WTC11 (cell line): Measurements from ENCODE around the gene SHISA9. TPM values are rescaled to one million over a fixed set of nuclear protein-coding genes. Genes with fewer than 3 reads are reported as not detected.

Source experiments
- ATAC-seq: fragments of 200-7000 bp; cut with Tn5 transposase; 2 replicates; pipeline ENCODE4 v1.10.0; 2021; ENCODE audit warnings: mild to moderate bottlenecking, moderate library complexity
- CTCF ChIA-PET: fragments of 300-600 bp; sonication (Branson Sonifier 250); formaldehyde crosslinking; loops from one replicate; lab custom pipeline; 2021; ENCODE audit warnings: antibody characterized with exemption; lab: Charles Lee
- POLR2A ChIA-PET: fragments of 350-600 bp; sonication (Branson Sonifier 250); formaldehyde crosslinking; loops from one replicate; lab custom pipeline; 2021; ENCODE audit warnings: antibody characterized with exemption; lab: Charles Lee
- DNase-seq: peaks from one replicate; pipeline ENCODE4 v3.0.0; 2021; ENCODE audit warnings: low spot score
- H3K27ac Mint-ChIP-seq: 2 replicates; pipeline ENCODE4 v1.8.0; 2021; ENCODE audit warnings: mixed read lengths
- H3K27me3 Mint-ChIP-seq: 2 replicates; pipeline ENCODE4 v1.8.0; 2021; ENCODE audit warnings: low read depth, mild to moderate bottlenecking, moderate library complexity, mixed read lengths
- H3K36me3 Mint-ChIP-seq: 2 replicates; pipeline ENCODE4 v1.8.0; 2021; ENCODE audit warnings: mixed read lengths
- H3K4me1 Mint-ChIP-seq: 2 replicates; pipeline ENCODE4 v1.8.0; 2022; ENCODE audit warnings: mixed read lengths
- H3K4me3 Mint-ChIP-seq: 2 replicates; pipeline ENCODE4 v1.8.0; 2021; ENCODE audit warnings: mild to moderate bottlenecking, moderate library complexity, mixed read lengths
- H3K9me3 Mint-ChIP-seq: 2 replicates; pipeline ENCODE4 v1.8.0; 2021; ENCODE audit warnings: mixed read lengths
- ATF2 ChIP-seq: sonication (generic); formaldehyde crosslinking; IDR thresholded peaks from 2 replicates; pipeline ENCODE4 v1.8.1; 2022; ENCODE audit warnings: low read depth, missing genetic modification reagents, borderline replicate concordance
- CBFB ChIP-seq: sonication (generic); formaldehyde crosslinking; IDR thresholded peaks from 2 replicates; pipeline ENCODE4 v1.8.1; 2022; ENCODE audit warnings: mild to moderate bottlenecking, low read depth, missing genetic modification reagents
- CDX4 ChIP-seq: fragments of 250-450 bp; sonication (Bioruptor Pico); IDR thresholded peaks from 2 replicates; pipeline ENCODE4 v1.9.0; 2021; ENCODE audit warnings: moderate library complexity, mild to moderate bottlenecking, inconsistent platforms, borderline replicate concordance
- E2F4 ChIP-seq: sonication (generic); formaldehyde crosslinking; IDR thresholded peaks from 2 replicates; pipeline ENCODE4 v1.8.1; 2022; ENCODE audit warnings: low read depth, mild to moderate bottlenecking, moderate library complexity, missing genetic modification reagents, borderline replicate concordance
- E2F5 ChIP-seq: sonication (generic); formaldehyde crosslinking; IDR thresholded peaks from 2 replicates; pipeline ENCODE4 v1.8.1; 2022; ENCODE audit warnings: mild to moderate bottlenecking, moderate library complexity, missing genetic modification reagents
- GRHL2 ChIP-seq: fragments of 250-450 bp; sonication (Bioruptor Pico); IDR thresholded peaks from 2 replicates; pipeline ENCODE4 v1.8.0; 2022; ENCODE audit warnings: mild to moderate bottlenecking, moderate library complexity; ENCODE audit not compliant: insufficient replicate concordance, severe bottlenecking
- GTF2I ChIP-seq: fragments of 250-450 bp; sonication (Bioruptor Pico); conservative IDR thresholded peaks from 2 replicates; pipeline ENCODE4 v1.4.0; 2021; ENCODE audit warnings: mild to moderate bottlenecking
- KAT7 ChIP-seq: sonication (generic); formaldehyde crosslinking; IDR thresholded peaks from 2 replicates; pipeline ENCODE4 v1.8.1; 2023; ENCODE audit warnings: missing genetic modification reagents, mild to moderate bottlenecking, borderline replicate concordance
- MYBL2 ChIP-seq: sonication (generic); formaldehyde crosslinking; IDR thresholded peaks from 2 replicates; pipeline ENCODE4 v1.8.1; 2023; ENCODE audit warnings: mild to moderate bottlenecking, moderate library complexity, missing genetic modification reagents
- NR2C2 ChIP-seq: sonication (generic); formaldehyde crosslinking; IDR thresholded peaks from 2 replicates; pipeline ENCODE4 v1.8.0; 2022; ENCODE audit warnings: mild to moderate bottlenecking, missing genetic modification reagents
- PRDM15 ChIP-seq: sonication (generic); formaldehyde crosslinking; IDR thresholded peaks from 2 replicates; pipeline ENCODE4 v1.8.0; 2022; ENCODE audit warnings: missing genetic modification reagents
- ZBTB43 ChIP-seq: sonication (generic); formaldehyde crosslinking; IDR thresholded peaks from 2 replicates; pipeline ENCODE4 v1.8.1; 2023; ENCODE audit warnings: mild to moderate bottlenecking, missing genetic modification reagents
- ZNF138 ChIP-seq: sonication (generic); formaldehyde crosslinking; conservative IDR thresholded peaks from 2 replicates; pipeline ENCODE4 v1.8.1; 2022; ENCODE audit warnings: mild to moderate bottlenecking, moderate library complexity, missing genetic modification reagents
- ZNF219 ChIP-seq: sonication (generic); formaldehyde crosslinking; IDR thresholded peaks from 2 replicates; pipeline ENCODE4 v1.8.0; 2023; ENCODE audit warnings: missing genetic modification reagents, mild to moderate bottlenecking, borderline replicate concordance
- ZNF232 ChIP-seq: sonication (generic); formaldehyde crosslinking; IDR thresholded peaks from 2 replicates; pipeline ENCODE4 v1.8.0; 2022; ENCODE audit warnings: mild to moderate bottlenecking, missing genetic modification reagents
- ZNF263 ChIP-seq: sonication (generic); formaldehyde crosslinking; IDR thresholded peaks from 2 replicates; pipeline ENCODE4 v1.8.1; 2022; ENCODE audit warnings: low read depth, mild to moderate bottlenecking, moderate library complexity, missing genetic modification reagents
- ZNF281 ChIP-seq: sonication (generic); formaldehyde crosslinking; IDR thresholded peaks from 2 replicates; pipeline ENCODE4 v1.8.0; 2023; ENCODE audit warnings: mild to moderate bottlenecking, missing genetic modification reagents
- ZNF512 ChIP-seq: sonication (generic); formaldehyde crosslinking; IDR thresholded peaks from 2 replicates; pipeline ENCODE4 v1.8.1; 2022; ENCODE audit warnings: missing genetic modification reagents, borderline replicate concordance
- total RNA-seq: library from RNA; stranded (reverse); gene quantifications from 3 replicates; pipeline ENCODE4 v1.2.3, GENCODE V29; 2021

The SHISA9 gene
- total RNA-seq, 1 experiment from 2014 or later: 37.5 TPM

- no peak for TF ChIP-seq PRDM15 (CRISPR knock-in tag)
- TF ChIP-seq MYBL2: no peak
- TF ChIP-seq CBFB (CRISPR knock-in tag): no peak
- no peak for TF ChIP-seq E2F5 (CRISPR knock-in tag)
- no peak for TF ChIP-seq ZNF219 (CRISPR knock-in tag)
- TF ChIP-seq KAT7 (CRISPR knock-in tag): no peak
- TF ChIP-seq E2F4: no peak
- TF ChIP-seq ATF2 (CRISPR knock-in tag): no peak
Measured at GRCh38 chr16:13084331-13084730, 182.9 kb downstream of the SHISA9 start (continued).

GRCh38 chr16:13093661-13094060 lies 192.3 kb downstream of the SHISA9 start:
- Mint-ChIP-seq H3K9me3 (peaks cover 31% of the 10 kb centered on the region), H3K27me3 (no peaks in the 10 kb centered on the region), H3K36me3 (peaks cover 27% of the 10 kb centered on the region), H3K4me1 (peaks cover 34% of the 10 kb centered on the region), H3K4me3 (no peak overlapping the region), H3K27ac (peak overlapping the region; percentile 60; the same call in 1 of the 2 replicates)
- POLR2A ChIA-PET: no interaction called here
- TF ChIP-seq GRHL2 (CRISPR knock-in tag) (no peak), ATF2 (CRISPR knock-in tag) (no peak), ZNF512 (no peak), ZNF232 (no peak), NR2C2 (no peak), CDX4 (CRISPR knock-in tag) (no peak), ZNF138 (CRISPR knock-in tag) (no peak), GTF2I (CRISPR knock-in tag) (no peak), ZBTB43 (CRISPR knock-in tag) (no peak), E2F4 (no peak), ZNF263 (CRISPR knock-in tag) (no peak), ZNF281 (CRISPR knock-in tag) (no peak)
- peak; percentile 86 for ATAC-seq
- CTCF ChIA-PET: no interaction called here
- no peak for DNase-seq
